NAMALWA (cell line): ENCODE results near the gene ARPC3.
"Not testable (repeated sequence)": the region's sequence is repeated elsewhere in the genome, so short reads cannot be mapped to it uniquely, and the experiment has no call there.

Source experiments
- DNase-seq: peaks from one replicate; pipeline ENCODE4 v3.0.0-alpha.2; 2015; ENCODE audit warnings: low spot score

Gene ARPC3

DNA sequence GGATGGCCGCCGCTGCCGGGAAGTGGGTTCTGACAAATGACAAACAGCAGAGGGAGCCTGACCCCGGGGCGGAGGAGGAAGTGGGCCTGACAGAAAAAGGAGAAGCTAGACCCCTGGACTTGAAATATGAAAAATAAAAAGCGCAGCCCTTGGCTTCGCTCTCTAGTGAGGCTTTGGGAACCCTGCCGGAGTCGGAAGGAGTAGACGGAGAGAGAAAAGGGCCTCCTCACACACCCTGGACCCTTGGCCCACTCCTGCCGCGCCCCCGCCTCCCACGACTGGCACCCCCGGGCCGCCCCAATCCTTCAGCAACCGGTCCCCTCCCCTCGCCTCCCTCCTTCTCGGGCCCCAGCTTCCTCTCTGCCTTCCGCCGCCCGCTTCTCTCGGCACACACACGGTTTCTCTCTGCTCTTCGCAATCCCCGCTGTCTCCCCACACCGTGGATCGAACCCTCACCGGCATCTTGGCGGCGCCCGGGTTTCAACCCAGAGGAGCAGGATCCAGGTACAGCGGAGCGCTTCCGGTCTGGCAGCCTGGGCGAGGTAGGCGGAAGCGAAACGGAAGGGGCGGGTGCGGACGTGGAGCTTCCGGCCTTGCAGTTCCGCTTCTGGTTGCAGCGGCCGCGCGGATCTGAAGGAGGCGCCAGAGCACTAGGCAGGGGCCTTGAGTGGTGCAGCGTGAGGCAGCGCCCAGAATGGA lies at the start of gene ARPC3:
TSS of gene ARPC3 (minus strand) at position 539 of the 699 bp plus-strand sequence. CDS start at position 462, 77 bp downstream.
- DNase-seq = peak; percentile 96

DNA sequence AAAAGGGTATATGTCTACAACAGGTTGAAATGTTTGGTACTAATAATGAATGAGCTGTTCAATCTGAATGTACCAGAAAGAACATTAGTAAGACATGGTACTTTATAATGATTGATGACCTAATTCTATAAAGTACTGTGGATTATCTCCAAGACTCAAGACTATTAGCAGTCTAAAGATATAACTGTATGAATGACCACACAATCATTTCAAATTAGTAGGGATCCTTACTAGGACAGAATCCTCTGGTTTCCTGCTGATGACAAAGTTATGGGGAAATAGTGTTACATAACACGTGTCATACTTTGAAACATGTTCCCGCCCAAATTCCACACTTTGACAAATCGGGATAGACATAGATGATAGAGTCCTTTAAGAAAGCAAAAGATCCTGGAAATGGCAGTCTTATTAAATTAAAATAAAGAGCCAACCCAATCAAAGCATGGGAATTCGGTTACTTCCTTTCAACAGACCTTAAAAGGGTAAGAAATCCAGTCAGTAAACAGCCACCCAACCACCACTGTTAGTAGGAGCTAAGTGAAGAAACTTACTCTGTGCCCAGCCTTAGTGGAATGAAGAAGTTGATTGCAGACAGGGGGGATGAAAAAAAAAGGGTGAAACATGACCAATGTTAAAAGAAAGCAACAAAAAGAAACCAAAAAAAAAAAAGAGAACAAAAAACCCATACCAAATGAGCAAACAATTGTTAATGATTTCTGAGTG lies 49.0 kb upstream of the ARPC3 start:
- DNase-seq = no peak

DNA sequence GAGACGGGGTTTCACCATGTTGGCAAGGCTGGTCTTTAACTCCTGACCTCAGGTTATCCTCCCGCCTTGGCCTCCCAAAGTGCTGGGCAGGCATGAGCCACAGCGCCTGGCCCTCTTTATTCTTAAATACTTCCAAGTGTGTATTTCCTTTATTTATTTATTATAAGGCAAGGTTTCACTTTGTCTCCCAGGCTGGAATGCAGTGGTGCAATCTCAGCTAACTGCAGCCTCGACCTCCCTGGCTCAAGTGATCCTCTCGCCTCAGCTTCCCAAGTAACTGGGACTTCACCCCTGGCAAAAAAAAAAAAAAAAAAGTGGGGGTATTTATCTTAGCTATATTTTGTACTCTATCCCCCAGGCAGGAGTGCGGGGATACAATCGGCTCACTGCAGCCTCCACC lies 25.3 kb upstream of the ARPC3 start:
- DNase-seq = no peak

DNA sequence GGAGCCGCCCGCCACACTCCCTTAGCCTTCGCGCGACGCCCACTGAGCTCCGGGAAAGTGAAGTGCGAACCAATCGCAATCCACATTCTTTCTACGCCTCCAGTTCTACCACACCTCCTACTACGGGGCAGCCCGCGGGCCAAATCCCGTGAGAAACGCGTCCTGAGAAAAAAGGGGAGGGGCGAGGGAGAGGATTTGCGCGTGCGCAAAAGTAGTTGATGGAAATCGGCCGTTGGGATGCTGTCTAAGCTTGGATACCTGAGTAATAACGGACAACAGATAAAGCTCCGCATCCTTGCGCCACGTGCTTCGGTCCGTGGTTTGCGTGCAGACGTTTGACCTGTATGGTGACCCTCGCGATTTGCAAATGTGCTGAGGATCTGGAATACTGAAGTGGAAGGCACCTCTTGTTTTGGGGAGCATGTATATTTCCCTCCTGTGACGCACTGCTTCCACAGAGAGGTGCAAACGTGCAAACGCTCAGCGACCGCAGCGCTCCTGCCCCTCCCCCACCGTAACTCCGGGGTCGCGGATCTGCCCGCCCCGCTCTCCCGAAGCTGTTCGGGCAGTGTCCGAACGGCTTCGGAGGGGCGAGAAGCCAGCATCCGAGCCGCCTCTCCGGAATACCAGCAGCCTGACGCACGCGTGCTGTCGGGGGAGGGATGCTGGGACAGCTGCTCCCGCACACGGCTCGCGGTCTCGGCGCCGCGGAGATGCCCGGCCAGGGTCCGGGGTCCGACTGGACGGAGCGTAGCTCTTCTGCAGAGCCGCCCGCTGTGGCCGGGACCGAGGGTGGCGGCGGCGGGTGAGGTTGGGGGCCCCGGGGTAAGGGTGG lies 18.3 kb upstream of the ARPC3 start, which contains the start of the genes FAM216A and GPN3:
TSS of gene FAM216A (plus strand) at position 632 of the 835 bp plus-strand sequence. CDS start at position 663, 31 bp downstream.
TSS of gene GPN3 (minus strand) at position 44 of the 835 bp plus-strand sequence. CDS start 54 bp downstream, outside the sequence.
- DNase-seq = peak; percentile 99

DNA sequence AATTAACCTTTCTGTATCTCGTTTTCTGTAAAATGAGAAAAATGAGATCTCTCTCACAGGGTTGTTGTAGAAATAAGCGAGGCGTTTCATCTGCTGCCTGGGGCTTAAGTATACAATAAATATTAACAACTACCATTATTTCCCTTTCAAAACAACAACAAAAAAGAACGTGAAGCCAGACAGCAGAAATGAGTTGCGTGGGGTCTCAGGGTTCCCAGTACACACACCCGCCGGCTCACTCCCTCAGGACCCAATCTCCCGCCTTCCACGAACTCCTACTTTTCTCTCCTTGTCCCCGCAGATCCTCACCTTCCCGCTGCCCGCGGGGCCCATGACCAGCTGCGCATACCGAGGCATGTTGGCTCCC lies 17.7 kb upstream of the ARPC3 start:
- no peak for DNase-seq

DNA sequence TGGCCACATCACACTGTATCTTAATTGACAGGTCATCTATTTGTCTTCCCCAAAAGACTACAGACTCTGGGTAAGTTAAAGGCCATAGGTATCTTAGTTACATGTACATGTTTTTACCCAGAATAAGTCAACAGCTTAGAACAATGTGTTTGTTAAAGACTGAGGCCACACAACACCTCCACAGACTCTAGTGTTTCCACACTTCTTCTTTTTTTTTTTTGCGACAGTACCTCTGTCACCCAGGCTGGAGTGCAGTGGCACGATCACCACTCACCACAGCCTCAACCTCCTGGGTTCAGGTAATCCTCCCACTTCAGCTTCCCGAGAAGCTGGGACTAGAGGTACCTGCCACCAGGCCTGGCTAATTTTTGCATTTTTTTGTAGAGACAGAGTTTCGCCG lies 16.7 kb upstream of the ARPC3 start:
- no peak for DNase-seq

DNA sequence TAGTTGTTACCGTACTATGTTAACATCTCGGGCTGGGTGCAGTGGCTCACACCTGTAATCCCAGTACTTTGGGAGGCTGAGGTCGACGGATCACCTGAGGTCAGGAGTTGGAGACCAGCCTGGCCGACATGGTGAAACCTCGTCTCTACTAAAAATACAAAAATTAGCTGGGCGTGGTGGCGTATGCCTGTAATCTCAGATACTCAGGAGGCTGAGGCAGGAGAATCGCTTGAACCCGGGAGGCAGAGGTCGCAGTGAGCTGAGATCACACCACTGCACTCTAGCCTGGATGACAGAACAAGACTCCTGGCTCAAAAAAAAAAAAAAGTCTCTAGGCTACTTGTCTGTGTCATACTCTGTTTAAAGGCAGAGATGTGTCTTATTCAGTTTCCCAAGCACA lies 15.6 kb upstream of the ARPC3 start:
- DNase-seq = not testable (repeated sequence)

DNA sequence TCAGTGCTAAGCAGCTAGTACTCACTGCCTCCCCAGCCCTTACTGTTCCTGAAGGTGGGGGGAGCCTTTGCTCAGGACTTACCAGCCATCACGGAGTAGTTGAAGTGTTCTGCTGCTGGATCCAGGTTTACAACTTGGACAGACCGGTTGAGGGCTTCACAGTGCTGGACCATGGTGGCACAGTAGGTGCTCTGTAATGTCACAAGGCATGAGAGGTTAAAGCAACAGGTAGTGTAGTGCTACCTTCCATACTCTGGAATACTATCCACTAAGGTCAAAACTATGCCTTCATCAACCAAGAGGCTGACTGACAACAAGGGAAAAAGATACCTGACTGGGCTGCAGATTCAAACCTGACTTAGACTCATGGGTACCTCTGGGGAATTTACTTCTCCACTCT lies 14.9 kb upstream of the ARPC3 start:
- DNase-seq = no peak

DNA sequence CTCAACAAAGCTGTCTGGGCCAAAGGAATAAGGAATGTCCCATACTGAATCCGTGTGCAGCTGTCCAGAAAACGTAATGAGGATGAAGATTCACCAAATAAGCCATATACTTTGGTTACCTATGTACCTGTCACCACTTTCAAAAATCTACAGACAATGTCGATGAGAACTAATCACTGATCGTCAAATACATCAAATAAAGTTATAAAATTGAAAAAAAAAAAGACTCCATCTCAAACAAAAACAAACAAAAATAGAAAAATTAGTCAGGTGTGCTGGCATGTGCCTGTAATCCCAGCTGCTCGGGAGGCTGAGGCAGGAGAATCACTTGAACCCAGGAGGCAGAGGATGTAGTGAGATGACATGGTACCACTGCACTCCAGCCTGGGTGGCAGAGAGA lies 11.1 kb upstream of the ARPC3 start:
- DNase-seq = not testable (repeated sequence)

DNA sequence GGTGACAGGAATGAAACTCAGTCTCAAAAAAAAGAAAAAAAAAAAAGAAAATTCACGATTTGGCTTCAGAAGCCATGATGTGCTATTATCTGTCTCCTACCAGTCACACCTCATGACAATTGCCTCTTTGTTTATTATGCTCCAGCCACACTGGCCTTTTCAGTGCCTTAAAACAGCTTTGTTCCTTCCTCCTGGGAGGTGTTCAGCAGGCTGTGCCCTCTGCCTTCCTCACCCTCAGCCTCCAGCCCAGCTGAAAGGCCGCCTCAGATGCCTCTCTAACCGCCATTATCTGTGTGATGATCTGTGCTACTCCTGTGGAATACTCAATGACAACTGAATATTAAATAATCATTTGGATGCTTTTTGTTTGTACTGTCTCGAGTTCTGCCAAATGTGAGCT lies 8.6 kb upstream of the ARPC3 start:
- no peak for DNase-seq

DNA sequence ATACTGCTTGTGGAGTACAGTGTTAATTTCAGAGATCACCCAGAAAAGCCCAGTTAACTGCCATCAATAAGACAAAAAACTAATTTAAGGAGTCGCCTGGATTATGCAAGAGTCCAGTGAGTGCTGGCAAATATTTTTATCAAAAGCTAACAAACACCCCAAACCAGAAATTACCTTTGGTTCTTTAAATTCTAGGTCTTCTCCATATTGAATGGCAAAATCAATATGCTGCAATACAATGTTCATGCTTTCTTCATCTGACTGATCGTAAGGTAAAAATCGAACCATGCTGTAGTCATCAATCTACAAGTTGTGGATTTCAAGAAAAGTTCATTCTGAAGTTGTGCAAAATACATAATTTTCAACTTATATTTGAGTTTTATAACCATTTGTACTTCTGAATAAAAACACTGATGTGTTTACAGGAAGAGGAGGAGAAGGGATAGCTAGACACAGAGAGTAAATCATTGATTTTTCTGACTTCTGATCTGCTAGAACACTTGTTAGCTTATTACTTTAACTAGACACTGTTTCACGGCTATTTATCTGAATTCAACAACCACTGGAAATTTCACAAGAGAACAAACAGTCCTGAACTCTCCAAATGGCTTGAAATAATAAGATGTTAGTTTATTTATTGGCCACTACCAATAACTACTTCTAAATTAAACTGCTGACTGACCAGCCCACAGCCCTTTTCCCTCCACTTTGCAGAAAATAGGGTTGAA lies 3.6 kb upstream of the ARPC3 start:
- no peak for DNase-seq

DNA sequence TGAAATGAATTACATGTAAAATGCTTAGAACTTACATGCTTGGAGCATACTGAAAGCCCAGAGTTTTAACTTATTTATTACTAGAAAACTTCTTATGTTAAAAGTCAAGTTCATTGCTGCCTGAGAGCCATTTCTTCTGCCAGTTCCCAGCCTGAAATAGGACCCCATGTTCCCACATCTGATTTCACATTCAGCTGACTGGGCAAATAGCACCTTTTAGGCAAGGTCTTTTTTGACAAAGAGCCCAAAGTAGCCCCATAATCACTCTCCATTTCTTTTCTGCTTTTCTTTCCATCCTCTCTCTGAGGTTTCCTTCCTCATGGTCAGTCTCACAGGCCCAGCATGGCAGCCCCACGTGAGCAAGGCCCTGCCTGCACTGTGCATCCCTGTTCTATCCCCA lies 1.1 kb upstream of the ARPC3 start:
- DNase-seq = no peak

DNA sequence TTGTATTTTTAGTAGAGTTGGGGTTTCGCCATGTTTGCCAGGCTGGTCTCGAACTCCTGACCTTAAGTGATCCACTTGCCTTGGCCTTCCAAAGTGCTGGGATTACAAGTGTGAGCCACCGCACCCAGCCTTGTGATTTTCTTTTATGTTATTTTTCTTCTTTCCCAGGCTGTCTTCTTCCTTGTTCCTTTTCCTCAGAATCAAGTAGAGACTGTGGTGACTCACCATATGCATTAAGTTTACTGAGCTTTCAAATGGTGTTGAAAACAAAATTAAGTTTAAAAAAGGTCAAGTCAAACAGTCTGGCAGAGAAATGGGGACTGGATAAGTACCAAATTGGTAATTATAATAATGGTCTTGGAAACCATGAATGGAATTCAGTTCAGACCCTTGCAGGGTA lies 5.7 kb downstream of the ARPC3 start:
- no peak for DNase-seq

DNA sequence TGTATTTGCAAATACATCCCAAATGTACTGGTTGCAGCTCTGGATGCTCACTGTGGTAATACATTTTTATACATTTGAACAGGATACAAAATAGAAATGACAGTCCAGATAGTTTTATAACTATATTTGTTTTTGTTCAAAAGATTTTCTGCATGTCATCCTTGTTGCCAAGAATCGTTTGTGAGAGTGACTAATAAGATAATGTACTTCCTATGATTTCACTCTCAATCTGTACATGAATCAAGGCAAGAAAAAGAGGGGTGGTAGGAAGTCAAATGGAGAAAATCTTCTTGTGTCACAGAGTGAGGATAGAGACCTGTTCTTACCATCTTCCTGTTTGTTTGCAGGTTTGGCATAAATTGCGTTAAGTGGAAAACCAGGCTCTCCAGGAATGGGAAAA lies 13.9 kb downstream of the ARPC3 start:
- no peak for DNase-seq

DNA sequence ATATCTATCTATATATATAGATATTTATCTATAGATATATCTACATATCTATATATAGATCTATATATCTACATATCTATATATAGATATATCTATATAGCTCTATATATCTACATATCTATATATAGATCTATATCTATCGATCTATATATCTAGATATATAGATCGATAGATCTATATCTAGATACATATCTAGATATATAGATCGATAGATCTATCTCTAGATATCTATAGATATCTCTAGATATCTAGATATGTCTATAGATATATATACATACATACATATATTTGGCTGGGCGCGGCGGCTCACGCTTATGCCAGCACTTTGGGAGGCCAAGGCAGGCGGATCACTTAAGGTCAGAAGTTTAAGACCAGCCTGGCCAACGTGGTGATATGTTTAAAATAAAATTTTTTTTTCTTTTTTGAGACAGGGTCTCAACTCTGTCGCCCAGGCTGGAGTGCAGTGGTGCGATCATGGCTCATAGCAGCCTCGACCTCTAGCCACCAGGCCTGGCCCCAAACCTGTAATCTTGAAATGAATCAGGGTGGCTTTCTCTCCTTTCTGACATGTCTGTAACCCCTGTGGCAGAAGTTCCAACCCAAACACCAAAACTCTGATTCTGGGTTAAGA lies 18.1 kb downstream of the ARPC3 start:
- DNase-seq = no peak

DNA sequence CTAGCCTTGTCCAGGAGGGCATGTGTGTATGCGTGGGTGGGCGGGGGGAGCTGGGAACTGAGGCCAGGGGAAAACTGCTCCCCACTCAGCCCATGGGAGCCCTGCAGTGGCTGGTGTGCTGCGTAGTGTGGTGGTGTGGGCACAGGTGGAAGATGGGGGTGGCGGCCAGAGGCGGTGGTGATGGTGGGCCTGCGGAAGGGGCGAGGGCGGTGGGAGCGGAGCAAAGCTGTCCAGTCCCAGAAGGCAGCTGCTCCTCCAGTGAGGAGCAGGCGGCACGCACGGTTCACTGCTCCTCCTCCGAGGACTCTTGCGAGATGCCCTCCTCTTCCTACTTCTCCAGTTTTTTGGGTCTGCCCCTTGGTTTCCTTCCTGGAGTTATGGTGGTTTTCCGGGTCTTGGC lies 20.5 kb downstream of the ARPC3 start:
- DNase-seq = not testable (repeated sequence)

DNA sequence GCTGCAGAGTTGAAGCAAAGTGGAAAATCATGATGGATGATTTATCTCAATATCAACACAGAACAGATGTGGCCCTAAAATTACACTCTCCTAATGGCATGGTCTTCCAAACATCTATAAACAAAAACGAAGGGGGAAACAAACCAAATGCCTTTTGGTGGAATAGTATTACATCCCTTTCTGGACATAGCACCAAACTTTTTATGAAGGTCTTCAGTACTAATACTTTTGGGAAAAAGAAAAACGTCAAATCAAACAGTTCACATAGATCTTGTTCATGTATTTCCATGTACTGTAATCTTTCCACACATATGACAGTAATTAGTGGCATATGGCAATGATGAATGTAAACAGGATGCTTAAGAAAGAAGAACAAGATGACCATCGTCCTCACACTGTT lies 23.7 kb downstream of the ARPC3 start:
- no peak for DNase-seq

DNA sequence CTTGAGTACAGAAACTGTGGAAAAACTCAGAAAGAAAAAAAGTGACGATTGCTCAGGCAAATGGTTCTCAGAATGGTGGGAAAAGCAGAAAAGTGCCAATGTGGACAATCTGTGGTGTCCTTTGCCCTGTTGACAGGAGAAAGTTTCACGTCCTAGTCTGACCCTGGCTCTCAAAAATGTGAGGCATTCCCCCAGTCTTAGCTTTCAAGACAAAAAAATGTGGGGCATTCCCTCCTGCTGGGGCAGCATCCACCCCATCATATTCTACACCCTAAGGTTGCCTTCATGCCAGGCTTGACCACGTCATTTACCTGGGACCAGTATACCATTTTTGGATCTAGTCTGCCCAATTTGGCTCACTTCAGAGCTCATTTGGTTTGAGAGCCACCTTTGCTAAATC lies 25.9 kb downstream of the ARPC3 start:
- no peak for DNase-seq

DNA sequence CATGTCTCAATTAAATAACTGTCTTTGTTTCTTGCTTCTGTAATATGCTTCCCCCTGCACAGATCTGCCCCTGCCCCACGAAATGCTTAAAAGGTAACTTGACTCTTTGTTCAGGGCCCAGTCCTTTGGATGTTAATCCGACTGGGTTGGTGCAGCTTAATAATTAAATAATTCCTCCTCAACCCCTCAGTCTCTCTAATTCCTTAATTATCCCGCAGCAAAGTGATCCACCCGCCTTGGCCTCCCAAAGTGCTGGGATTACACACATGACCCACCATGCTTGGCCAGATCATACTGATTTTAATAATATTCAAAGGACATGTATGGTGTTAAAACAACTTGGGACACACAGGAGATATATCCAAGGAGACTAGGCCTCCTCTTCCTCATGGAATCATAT lies 28.4 kb downstream of the ARPC3 start:
- DNase-seq = no peak

DNA sequence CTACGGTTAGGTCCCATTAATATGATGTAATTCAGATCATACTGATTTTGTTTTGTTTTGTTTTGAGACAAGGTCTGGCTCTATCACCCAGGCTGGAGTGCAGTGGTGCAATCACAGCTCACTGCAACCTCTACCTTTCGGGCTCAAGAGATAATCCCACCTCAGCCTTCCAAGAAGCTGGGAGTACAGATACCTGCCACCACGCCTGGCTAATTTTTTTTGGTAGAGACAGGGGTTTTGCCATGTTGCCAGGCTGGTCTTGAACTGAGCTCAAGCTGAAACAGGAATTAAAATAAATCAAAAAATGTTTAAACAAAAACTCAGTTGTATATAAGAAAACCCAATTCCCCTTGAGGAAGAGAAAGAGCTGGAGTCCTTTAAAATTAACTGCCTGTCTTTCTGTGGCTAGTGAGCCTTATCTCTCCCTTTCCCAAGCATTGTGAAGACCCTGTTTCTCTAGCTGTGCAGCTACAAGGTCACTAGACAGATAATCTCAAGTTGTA lies 28.9 kb downstream of the ARPC3 start:
- no peak for DNase-seq

DNA sequence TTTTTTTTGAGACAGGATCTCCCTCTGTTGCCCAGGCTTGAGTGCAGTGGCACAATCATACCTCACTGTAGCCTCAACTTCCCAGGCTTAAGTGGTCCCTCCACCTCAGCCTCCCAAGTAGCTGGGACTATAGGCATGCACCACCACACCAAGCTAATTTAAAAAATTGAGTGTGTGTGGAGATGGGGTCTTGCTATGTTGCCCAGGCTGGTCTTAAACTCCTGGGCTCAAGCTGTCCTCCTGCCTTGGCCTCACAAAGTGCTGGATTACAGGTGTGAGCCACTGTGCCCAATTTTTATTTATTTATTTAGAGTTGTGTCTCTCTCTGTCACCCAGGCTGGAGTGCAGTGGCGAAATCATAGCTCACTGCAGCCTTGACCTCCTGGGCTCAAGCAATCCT lies 29.5 kb downstream of the ARPC3 start:
- not testable (repeated sequence) for DNase-seq
